Stimulated activated memory B cell treated with anti-CD40 and anti-IgM and Interleukin-4, amounts not matched to agents 10 μg/mL and 1 μg/mL and 100 μg/mL, for 72 hours (primary cell): ENCODE measurements around the gene ATP12A.

ENCODE experiments used
- ATAC-seq: fragments of 150-1000 bp; cut with Tn5 transposase; 2 replicates; pipeline ENCODE4 v1.10.0; 2021
- H3K27ac Mint-ChIP-seq: one replicate; pipeline ENCODE4 v1.8.0; 2022; ENCODE audit warnings: mild to moderate bottlenecking, mixed read lengths
- H3K27me3 Mint-ChIP-seq: one replicate; pipeline ENCODE4 v1.8.0; 2022; ENCODE audit warnings: mixed read lengths
- H3K36me3 Mint-ChIP-seq: one replicate; pipeline ENCODE4 v1.8.0; 2022; ENCODE audit warnings: mixed read lengths
- H3K4me1 Mint-ChIP-seq: one replicate; pipeline ENCODE4 v1.8.0; 2022; ENCODE audit warnings: mixed read lengths
- H3K4me3 Mint-ChIP-seq: one replicate; pipeline ENCODE4 v1.8.0; 2022; ENCODE audit warnings: mild to moderate bottlenecking, moderate library complexity, mixed read lengths
- H3K9me3 Mint-ChIP-seq: one replicate; pipeline ENCODE4 v1.8.0; 2022; ENCODE audit warnings: mixed read lengths

Gene ATP12A

DNA sequence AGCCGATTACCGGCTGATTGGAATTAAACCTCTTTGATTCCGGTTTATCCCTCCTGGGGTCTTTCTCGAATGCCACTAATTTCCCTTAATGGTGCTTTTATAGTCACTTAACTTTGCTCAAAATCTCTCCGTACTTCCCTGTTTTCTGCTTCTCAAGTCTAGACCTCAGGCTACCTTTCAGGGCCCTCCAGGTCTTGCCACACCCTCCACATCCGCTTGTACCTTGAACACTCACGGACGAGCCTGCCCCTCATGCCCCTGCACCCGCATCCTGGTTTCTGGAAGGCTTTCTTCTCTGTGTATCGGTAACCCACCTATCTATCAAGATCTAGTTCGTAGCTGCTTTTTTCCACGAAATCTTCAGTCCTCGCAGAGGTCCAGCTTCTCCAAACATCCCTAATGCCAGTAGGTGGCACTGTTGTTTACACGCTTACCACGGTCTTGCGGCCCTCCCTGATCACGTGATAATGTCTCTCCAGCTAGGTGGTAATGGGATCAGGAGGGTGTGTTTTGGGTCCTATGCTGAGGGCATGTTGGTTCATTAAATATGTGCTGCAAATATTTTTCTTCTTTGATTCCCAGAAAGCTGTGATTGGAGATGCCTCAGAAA, 13.8 kb downstream of the ATP12A start:
- Mint-ChIP-seq H3K4me3 (no peak overlapping the region), H3K4me1 (peaks cover 7% of the 10 kb centered on the region), H3K27ac (no peak overlapping the region), H3K36me3 (no peaks in the 10 kb centered on the region), H3K27me3 (peaks cover 65% of the 10 kb centered on the region), H3K9me3 (no peaks in the 10 kb centered on the region)
- peak; percentile 60 for ATAC-seq

GRCh38 chr13:24694907-24695306, 14.7 kb downstream of the ATP12A start:
- H3K4me1 Mint-ChIP-seq = peaks cover 7% of the 10 kb centered on the region
- ATAC-seq = no peak
- H3K27ac Mint-ChIP-seq = no peak overlapping the region
- no peak overlapping the region for H3K4me3 Mint-ChIP-seq
- no peaks in the 10 kb centered on the region for H3K36me3 Mint-ChIP-seq
- no peaks in the 10 kb centered on the region for H3K9me3 Mint-ChIP-seq
- H3K27me3 Mint-ChIP-seq = peaks cover 73% of the 10 kb centered on the region

DNA sequence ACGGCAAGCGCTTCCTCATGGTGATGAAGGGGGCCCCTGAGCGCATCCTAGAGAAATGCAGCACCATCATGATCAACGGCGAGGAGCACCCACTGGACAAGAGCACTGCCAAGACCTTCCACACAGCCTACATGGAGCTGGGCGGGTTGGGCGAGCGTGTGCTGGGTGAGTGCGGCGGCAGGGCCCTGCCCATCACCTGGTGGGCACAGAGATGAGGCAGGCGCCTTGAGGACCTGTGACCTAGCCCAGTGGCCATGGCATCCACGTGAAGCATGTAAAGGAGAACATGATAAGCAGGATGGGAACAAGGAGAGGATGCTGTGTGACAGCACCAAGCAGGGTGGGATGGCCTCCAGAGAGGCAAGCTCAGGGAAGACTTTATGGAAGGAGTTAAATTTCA, 18.5 kb downstream of the ATP12A start:
- Mint-ChIP-seq H3K27me3 (peaks cover 46% of the 10 kb centered on the region), H3K9me3 (no peaks in the 10 kb centered on the region), H3K36me3 (no peaks in the 10 kb centered on the region), H3K4me3 (no peak overlapping the region), H3K4me1 (peaks cover 6% of the 10 kb centered on the region), H3K27ac (no peak overlapping the region)
- peak; percentile 13 for ATAC-seq

DNA sequence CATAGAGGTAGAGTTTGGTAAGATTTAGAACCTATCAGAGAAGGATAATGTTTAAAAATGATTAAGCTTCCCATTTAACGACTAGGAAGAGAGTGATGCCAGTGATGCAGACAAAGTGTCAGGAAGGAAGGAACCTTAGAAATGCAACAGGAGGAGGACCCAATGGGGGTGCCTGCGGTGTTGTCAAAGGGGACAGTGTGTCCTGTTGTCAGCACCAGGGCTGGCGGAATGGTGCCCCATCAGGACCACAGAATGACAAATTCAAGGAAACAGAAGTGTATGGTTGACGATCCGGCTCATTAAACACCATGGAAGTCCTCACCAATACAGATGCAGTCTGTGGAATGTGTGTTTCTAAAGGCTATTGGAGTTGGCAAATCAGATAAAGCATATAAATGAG, 19.3 kb downstream of the ATP12A start:
- Mint-ChIP-seq H3K27me3 (peaks cover 40% of the 10 kb centered on the region), H3K36me3 (no peaks in the 10 kb centered on the region), H3K27ac (no peak overlapping the region), H3K9me3 (no peaks in the 10 kb centered on the region), H3K4me3 (no peak overlapping the region), H3K4me1 (no peaks in the 10 kb centered on the region)
- ATAC-seq = no peak

DNA sequence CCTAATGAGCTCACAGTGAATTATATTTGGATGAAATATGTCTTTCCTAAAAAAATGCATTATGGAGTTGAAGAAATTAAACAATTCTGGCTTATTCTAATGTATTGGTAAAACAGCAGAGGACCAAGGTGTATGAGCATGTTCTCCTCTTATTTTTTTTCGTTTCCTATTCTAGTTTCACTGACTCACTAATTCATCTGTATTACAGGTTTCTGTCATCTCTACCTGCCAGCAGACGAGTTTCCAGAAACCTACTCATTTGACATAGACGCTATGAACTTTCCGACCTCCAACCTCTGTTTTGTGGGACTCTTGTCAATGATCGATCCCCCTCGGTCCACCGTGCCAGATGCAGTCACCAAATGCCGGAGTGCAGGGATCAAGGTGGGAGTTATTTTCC, 20.3 kb downstream of the ATP12A start:
- Mint-ChIP-seq H3K4me3 (no peak overlapping the region), H3K27me3 (peaks cover 45% of the 10 kb centered on the region), H3K36me3 (no peaks in the 10 kb centered on the region), H3K27ac (no peak overlapping the region), H3K9me3 (no peaks in the 10 kb centered on the region), H3K4me1 (no peaks in the 10 kb centered on the region)
- ATAC-seq = no peak

DNA sequence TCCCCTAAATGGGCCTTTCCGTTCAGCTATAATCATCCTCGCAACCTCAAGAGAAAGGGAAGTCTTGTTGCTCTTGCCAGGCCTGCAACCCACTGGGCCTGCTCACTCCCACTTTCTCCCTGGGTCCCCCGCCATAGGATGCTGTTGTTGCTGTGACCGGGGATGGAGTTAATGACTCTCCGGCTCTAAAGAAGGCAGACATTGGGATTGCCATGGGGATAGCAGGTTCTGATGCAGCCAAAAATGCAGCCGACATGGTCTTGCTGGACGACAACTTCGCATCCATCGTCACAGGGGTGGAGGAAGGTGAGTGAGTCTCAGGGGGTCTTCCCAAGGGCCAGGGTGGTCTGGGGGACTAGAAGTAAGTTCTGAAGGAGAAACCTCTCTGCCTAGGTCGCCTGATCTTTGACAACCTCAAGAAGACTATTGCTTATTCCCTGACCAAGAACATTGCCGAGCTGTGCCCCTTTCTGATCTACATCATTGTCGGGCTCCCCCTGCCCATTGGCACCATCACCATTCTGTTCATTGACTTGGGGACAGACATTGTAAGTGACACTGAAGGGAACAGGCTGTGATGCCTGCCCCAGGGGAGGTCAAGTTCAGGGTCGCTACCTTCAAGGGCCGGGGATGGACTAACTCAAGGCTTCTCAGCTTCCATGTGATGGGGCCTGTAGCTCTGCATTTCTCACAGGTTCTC, 26.8 kb downstream of the ATP12A start:
- no peaks in the 10 kb centered on the region for H3K36me3 Mint-ChIP-seq
- H3K4me3 Mint-ChIP-seq = no peak overlapping the region
- no peak overlapping the region for H3K27ac Mint-ChIP-seq
- peaks cover 16% of the 10 kb centered on the region for H3K4me1 Mint-ChIP-seq
- no peak for ATAC-seq
- H3K27me3 Mint-ChIP-seq = peaks cover 16% of the 10 kb centered on the region
- no peaks in the 10 kb centered on the region for H3K9me3 Mint-ChIP-seq

- Mint-ChIP-seq H3K4me3 (no peak overlapping the region), H3K4me1 (peaks cover 16% of the 10 kb centered on the region), H3K9me3 (no peaks in the 10 kb centered on the region), H3K27ac (no peak overlapping the region), H3K36me3 (no peaks in the 10 kb centered on the region), H3K27me3 (peaks cover 17% of the 10 kb centered on the region)
- peak; percentile 74 for ATAC-seq
These were observed 29.1 kb downstream of the ATP12A start for GRCh38 chr13:24709186-24709913.

DNA sequence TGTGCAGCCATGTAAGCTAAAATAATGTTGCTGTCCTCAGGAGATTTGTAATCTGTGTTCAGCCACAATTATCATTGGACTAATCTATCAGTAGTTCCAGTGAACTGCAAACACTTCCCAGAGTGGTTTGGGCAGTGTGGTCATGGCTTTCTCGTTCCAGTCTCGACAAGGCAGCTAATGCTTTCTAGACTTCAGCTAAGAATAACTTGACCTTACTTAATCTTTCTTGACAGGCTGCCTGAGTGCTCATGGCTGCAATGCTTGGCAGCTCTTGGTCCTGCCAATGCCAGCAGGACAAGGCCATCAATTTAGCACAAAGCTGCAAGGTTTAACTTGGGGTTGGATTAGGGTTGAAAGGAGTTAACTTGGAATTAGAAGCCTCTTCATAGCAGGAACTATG, 32.8 kb downstream of the ATP12A start:
- Mint-ChIP-seq H3K4me1 (peaks cover 16% of the 10 kb centered on the region), H3K27me3 (peaks cover 29% of the 10 kb centered on the region), H3K4me3 (no peak overlapping the region), H3K27ac (no peak overlapping the region), H3K9me3 (no peaks in the 10 kb centered on the region), H3K36me3 (no peaks in the 10 kb centered on the region)
- no peak for ATAC-seq

GRCh38 chr13:24716011-24716410, 35.8 kb downstream of the ATP12A start:
- no peak overlapping the region for H3K27ac Mint-ChIP-seq
- H3K4me1 Mint-ChIP-seq = no peaks in the 10 kb centered on the region
- H3K4me3 Mint-ChIP-seq = no peak overlapping the region
- H3K36me3 Mint-ChIP-seq = no peaks in the 10 kb centered on the region
- no peaks in the 10 kb centered on the region for H3K9me3 Mint-ChIP-seq
- peaks cover 38% of the 10 kb centered on the region for H3K27me3 Mint-ChIP-seq
- no peak for ATAC-seq

DNA sequence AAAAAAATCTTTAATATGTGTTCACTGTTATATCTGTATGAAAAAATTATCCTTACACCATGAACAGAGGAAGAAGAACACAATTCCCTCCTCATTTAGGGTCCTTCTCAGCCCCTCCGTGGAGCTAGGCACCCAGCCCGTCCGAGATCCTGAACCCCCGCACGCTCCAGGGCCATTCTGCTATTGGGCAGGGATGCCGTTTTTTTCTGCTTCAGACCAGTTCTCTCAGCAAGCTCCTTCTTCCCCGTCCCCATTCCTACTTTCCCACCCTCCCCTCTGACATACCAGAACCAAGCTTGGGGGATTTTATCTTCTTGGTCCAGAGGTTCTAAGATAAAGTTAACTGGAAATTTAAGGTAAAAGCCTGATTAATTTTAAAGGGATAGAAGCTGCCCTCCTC, 36.2 kb downstream of the ATP12A start:
- no peak overlapping the region for H3K4me3 Mint-ChIP-seq
- H3K36me3 Mint-ChIP-seq = no peaks in the 10 kb centered on the region
- ATAC-seq = no peak
- H3K4me1 Mint-ChIP-seq = no peaks in the 10 kb centered on the region
- H3K27ac Mint-ChIP-seq = no peak overlapping the region
- peaks cover 38% of the 10 kb centered on the region for H3K27me3 Mint-ChIP-seq
- H3K9me3 Mint-ChIP-seq = no peaks in the 10 kb centered on the region

DNA sequence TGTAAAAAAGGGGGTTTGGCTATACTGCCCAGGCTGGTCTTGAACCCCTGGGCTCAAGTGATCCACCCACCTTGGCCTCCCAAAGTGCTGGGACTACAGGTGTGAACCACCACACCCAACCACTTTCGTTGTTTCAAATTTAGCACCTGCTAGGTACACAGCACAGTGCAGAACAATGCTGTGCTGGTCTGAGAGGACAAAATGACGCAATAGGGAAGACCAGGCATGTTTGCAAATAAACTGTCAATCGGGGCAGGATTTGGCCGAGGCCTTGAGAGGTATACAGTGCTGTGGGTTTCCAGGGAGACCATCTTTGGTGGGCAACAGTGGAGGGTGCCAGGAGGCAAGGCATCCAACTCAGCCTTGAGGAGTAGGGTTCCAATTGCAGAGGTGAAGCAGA, 37.0 kb downstream of the ATP12A start:
- no peaks in the 10 kb centered on the region for H3K36me3 Mint-ChIP-seq
- H3K27ac Mint-ChIP-seq = no peak overlapping the region
- no peaks in the 10 kb centered on the region for H3K9me3 Mint-ChIP-seq
- no peaks in the 10 kb centered on the region for H3K4me1 Mint-ChIP-seq
- ATAC-seq = no peak
- no peak overlapping the region for H3K4me3 Mint-ChIP-seq
- peaks cover 38% of the 10 kb centered on the region for H3K27me3 Mint-ChIP-seq

DNA sequence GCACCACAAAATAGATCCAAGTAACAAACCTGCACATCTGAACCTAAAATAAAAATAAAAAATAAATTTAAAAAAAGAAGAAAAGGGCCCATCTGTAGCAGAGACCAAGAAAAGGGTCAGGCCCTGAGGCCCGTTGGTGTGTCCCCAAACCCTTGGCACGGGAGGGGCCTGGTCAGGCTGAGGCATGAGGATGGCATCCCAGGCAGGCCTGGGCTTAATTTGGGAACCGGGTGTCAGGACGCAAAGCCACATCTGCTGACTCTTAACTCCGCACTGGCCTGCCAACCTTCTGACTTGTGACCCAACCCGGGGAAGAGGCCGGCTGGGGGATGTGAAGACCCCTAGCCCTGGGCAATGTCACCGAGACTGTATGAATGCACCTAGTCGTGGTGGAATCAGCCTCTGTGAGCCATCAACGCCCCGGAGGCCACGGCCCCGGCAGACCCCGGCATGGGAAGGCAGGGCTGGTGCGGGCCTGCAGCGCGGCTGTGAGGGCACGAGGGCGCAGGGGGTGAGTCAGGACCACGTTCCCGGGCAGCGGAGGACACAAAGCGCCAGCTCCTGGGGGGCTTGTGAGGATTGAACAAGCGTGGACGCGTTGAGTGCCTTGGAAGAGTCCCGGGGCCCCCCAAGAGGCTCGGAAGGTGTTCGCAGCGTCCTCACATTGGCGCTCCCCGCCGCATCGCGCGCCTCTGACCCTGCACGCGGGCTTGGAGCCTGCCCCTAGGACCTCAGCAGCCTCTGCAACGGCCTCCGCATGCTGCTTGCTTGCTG, 38.2 kb downstream of the ATP12A start:
- Mint-ChIP-seq H3K4me3 (no peak overlapping the region), H3K27me3 (peaks cover 41% of the 10 kb centered on the region), H3K4me1 (no peaks in the 10 kb centered on the region), H3K27ac (no peak overlapping the region), H3K9me3 (no peaks in the 10 kb centered on the region), H3K36me3 (no peaks in the 10 kb centered on the region)
- no peak for ATAC-seq

DNA sequence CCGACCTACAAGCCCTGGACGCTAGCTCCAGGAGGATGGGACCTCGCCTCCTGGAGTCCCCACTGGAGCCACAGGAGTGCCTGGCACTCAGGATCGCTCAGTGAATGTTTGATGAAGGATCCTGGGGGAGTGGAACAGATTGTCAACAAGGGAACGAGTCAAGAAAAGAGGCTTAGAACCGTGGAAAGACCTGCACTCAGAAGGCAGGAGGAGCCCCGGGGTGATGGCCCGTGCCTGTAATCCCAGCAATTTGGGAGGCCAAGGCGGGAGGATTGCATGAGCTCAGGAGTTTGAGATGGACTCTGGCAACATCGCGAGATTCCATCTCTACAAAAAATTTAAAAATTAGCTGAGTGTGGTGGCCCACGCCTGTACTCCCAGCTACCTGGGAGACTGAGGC, 38.9 kb downstream of the ATP12A start:
- no peak overlapping the region for H3K4me3 Mint-ChIP-seq
- H3K36me3 Mint-ChIP-seq = no peaks in the 10 kb centered on the region
- H3K27me3 Mint-ChIP-seq = peaks cover 49% of the 10 kb centered on the region
- H3K9me3 Mint-ChIP-seq = no peaks in the 10 kb centered on the region
- H3K27ac Mint-ChIP-seq = no peak overlapping the region
- no peak for ATAC-seq
- no peaks in the 10 kb centered on the region for H3K4me1 Mint-ChIP-seq

DNA sequence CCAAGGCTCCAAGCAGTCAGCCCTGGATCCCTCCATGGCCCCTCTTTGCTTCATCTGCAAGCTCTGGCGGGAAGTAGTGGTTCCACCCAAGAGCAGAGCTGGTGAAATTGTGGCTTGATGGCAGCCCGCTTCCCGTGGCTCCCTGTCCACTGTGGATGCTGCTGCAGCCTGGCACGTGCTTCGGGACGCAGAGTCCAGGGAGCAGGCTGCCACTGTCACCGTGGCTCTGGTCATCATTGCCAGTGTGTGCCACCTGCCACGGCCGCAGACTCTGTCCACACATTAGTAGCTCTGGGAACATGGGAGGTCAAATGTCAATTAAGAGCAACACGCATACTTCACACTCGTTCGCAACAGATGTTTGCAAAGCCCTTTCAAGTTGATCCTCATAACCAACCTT, 43.0 kb downstream of the ATP12A start:
- ATAC-seq = no peak
- Mint-ChIP-seq H3K36me3 (no peaks in the 10 kb centered on the region), H3K27me3 (peaks cover 47% of the 10 kb centered on the region), H3K4me3 (no peak overlapping the region), H3K27ac (no peak overlapping the region), H3K4me1 (no peaks in the 10 kb centered on the region), H3K9me3 (no peaks in the 10 kb centered on the region)

DNA sequence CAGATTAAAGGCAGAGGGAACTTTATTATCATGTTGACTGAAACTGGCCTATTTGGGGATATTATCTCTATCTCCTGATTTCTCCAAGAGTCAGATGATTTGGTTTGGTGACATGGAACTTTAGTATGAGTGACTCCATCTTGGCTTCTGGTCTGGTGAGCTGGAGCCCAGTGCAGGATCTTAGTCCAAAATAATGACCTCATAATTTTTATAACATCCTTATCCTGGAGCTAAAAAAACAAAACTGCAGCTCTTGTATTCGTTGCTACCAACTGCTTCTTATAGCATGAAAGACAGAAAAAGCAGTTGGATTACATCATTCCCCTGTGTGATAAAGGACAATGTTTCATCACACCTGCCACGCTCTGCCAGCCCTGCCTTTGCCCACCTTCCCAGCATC, 44.5 kb downstream of the ATP12A start:
- Mint-ChIP-seq H3K27ac (no peak overlapping the region), H3K4me1 (no peaks in the 10 kb centered on the region), H3K4me3 (no peak overlapping the region), H3K9me3 (no peaks in the 10 kb centered on the region), H3K36me3 (no peaks in the 10 kb centered on the region), H3K27me3 (peaks cover 42% of the 10 kb centered on the region)
- ATAC-seq = no peak
